Measurements from ENCODE around the gene DDX47. TPM values are rescaled to one million over a fixed set of nuclear protein-coding genes. Genes with fewer than 3 reads are reported as not detected.

Gene DDX47
- polyA plus RNA-seq, 1 of the 3 experiments (the other 2 are of a cell fraction) = 68.4 TPM

GRCh38 chr12:12823811-12824210 lies 10.7 kb downstream of the DDX47 start:
- H3K36me3 ChIP-seq (replicated peaks in 1 of 2; ENCODE audit: control insufficient read depth in 1 of 2, insufficient read depth in 2 of 2, low read length in 1 of 2) = peaks cover 75 to 82% of the 10 kb centered on the region in 2 experiments
- H3K9me3 ChIP-seq = no peaks in the 10 kb centered on the region
- POLR2A ChIA-PET = no interaction called here
- CTCF ChIA-PET = interaction anchor here (1.0 to 3.6 kb wide), 2 partner anchors 10 to 13 kb away, joined by 4 to 9 read pairs; no protein-coding TSS in a partner anchor
- no peaks in the 10 kb centered on the region for H3K27me3 ChIP-seq (ENCODE audit: insufficient read depth)
- no peaks in the 10 kb centered on the region for H3K9me2 ChIP-seq
- no peak for DNase-seq
- no peaks in the 10 kb centered on the region for H4K20me1 ChIP-seq (ENCODE audit: insufficient read depth)
- H3K9ac ChIP-seq = no peak overlapping the region
- no peak for TF ChIP-seq FOXM1 (IDR thresholded peaks at IDR 0.05; ENCODE audit: low read depth)
- no peak for TF ChIP-seq USF1 (IDR thresholded peaks at IDR 0.05; ENCODE audit: borderline replicate concordance, low read depth)
- TF ChIP-seq SMC3 (IDR thresholded peaks at IDR 0.05; ENCODE audit: low read depth, low read length) = no peak
- no peak for TF ChIP-seq USF2 (IDR thresholded peaks at IDR 0.05; ENCODE audit: borderline replicate concordance, low read depth, low read length)
- TF ChIP-seq MAX (IDR thresholded peaks at IDR 0.05; ENCODE audit: low read depth) = no peak
- TF ChIP-seq EP300 (IDR thresholded peaks at IDR 0.05; ENCODE audit: borderline replicate concordance in 1 of 2, low read depth in 1 of 2, low read length in 1 of 2) = no peak
- TF ChIP-seq RCOR1 (IDR thresholded peaks at IDR 0.05; ENCODE audit: low read length) = no peak
- no peak for TF ChIP-seq RFX5 (IDR thresholded peaks at IDR 0.05; ENCODE audit: low read length)
- no peak for TF ChIP-seq GATA2 (CRISPR knock-in tag; IDR thresholded peaks at IDR 0.05)
- no peak for TF ChIP-seq RAD21 (IDR thresholded peaks at IDR 0.05; ENCODE audit: low read length)
- TF ChIP-seq RXRA (IDR thresholded peaks at IDR 0.05; ENCODE audit: borderline replicate concordance, low read depth) = no peak
- no peak for TF ChIP-seq NFIC (IDR thresholded peaks at IDR 0.05; ENCODE audit: borderline replicate concordance)
- TF ChIP-seq FOXJ3 (CRISPR knock-in tag; IDR thresholded peaks at IDR 0.05) = no peak
- TF ChIP-seq NRF1 (IDR thresholded peaks at IDR 0.05; ENCODE audit: low read depth, low read length) = no peak
- no peak for TF ChIP-seq IRF3 (IDR thresholded peaks at IDR 0.05; ENCODE audit: low read depth, low read length)
- no peak for TF ChIP-seq CHD2 (IDR thresholded peaks at IDR 0.05; ENCODE audit: low read length, partially characterized antibody)
- TF ChIP-seq MEF2A (IDR thresholded peaks at IDR 0.05; ENCODE audit: borderline replicate concordance, low read depth) = no peak
- no peak for TF ChIP-seq ZBTB33 (IDR thresholded peaks at IDR 0.05; ENCODE audit: borderline replicate concordance, low read depth)
- H3F3A ChIP-seq (replicated peaks; ENCODE audit: insufficient read depth) = peaks cover 25% of the 10 kb centered on the region
- H3K79me2 ChIP-seq (ENCODE audit: insufficient read depth) = peaks cover 22% of the 10 kb centered on the region; the same call in 1 of the 2 replicates
- no peak overlapping the region for H3K4me2 ChIP-seq
- H3K27ac ChIP-seq (ENCODE audit: low read depth in 2 of 2, low read length in 1 of 2) = peak overlapping the region in 1 of 2 experiments; percentile 10; a peak in 1 of 4 replicates
- H3K4me1 ChIP-seq (ENCODE audit: control insufficient read depth in 1 of 2, insufficient read depth in 2 of 2, low read depth in 1 of 2, low read length in 1 of 2) = peaks cover 3 to 23% of the 10 kb centered on the region in 2 experiments
- no peak overlapping the region for H2AFZ ChIP-seq (ENCODE audit: low read depth)
- 98% methylated on average over 5 of the region's 5 CpGs for WGBS (ENCODE audit: low lambda C conversion rate)
- no peak overlapping the region for H3K4me3 ChIP-seq (ENCODE audit: low read depth in 2 of 2, low read length in 1 of 2)
